ENCODE measurements around the gene ST7L. TPM values are rescaled to one million over a fixed set of nuclear protein-coding genes. Genes with fewer than 3 reads are reported as not detected.

ST7L gene
- total and polyA plus RNA-seq, 10 of the 15 experiments (the other 5 are each of a cell fraction or from before 2014, with no cell fraction given) = 3.6 to 13.7 (median 8.9) TPM

DNA sequence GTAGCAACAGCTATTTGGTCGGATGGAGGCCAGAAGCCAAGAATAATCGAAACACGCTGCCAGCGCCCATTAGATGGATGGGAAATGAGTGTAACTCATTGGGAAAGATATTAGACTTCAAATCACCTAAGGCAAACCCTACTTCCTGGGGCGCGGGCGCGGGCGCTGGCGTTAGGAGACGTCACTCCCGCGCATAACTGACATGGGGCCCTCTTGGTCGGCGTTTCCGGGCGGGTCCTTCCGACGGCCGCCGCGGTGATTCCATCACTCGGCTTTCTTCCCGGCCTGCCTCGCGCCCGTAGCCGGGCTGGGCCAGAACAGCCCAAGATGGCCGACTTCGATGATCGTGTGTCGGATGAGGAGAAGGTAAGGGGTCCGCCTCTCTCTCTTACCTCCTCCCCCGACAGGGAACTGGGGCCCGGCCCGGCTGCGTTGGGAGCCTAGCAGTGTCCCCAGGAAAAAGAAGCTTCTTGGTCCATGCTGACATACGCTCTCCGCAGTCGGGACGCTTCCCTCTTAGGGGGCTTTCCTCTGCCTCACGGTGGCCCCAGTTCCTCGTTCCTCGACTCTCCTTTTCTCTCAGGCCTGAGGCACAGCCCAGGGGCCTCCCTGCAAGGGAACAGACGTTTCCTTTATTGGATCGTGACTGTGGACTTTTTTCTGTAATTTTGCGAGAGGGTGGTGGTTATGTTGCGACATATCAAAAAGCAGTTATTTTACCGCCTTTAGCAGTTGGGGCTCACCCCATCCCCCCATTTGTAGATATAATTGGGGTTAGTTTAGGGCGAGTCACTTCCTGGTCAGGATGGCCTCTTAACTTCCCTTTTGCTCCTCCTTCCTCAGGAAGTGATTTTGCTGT, 806 bp upstream of the ST7L start, which contains the start of gene CAPZA1 (continued):
- peak; percentile 83 for TF ChIP-seq POLR2AphosphoS2 (IDR thresholded peaks at IDR 0.05; ENCODE audit: low read depth, low read length)
- TF ChIP-seq, protein P1, sequence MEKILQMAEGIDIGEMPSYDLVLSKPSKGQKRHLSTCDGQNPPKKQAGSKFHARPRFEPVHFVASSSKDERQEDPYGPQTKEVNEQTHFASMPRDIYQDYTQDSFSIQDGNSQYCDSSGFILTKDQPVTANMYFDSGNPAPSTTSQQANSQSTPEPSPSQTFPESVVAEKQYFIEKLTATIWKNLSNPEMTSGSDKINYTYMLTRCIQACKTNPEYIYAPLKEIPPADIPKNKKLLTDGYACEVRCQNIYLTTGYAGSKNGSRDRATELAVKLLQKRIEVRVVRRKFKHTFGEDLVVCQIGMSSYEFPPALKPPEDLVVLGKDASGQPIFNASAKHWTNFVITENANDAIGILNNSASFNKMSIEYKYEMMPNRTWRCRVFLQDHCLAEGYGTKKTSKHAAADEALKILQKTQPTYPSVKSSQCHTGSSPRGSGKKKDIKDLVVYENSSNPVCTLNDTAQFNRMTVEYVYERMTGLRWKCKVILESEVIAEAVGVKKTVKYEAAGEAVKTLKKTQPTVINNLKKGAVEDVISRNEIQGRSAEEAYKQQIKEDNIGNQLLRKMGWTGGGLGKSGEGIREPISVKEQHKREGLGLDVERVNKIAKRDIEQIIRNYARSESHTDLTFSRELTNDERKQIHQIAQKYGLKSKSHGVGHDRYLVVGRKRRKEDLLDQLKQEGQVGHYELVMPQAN (conservative IDR thresholded peaks at IDR 0.05) = peak; percentile 43
- TF ChIP-seq POU2F2 (IDR thresholded peaks at IDR 0.05; ENCODE audit: borderline replicate concordance, low read depth, low read length) = peak; percentile 60; the same call in 1 of the 3 replicates
- TF ChIP-seq JUNB (IDR thresholded peaks at IDR 0.05) = no peak
- TF ChIP-seq FOXM1 (IDR thresholded peaks at IDR 0.05; ENCODE audit: low read depth, low read length) = no peak; the same call in 1 of the 2 replicates
- TF ChIP-seq SIN3A (IDR thresholded peaks at IDR 0.05; ENCODE audit: low read depth, low read length) = no peak; the same call in none of the 2 replicates
- TF ChIP-seq NFYA (IDR thresholded peaks at IDR 0.05; ENCODE audit: borderline replicate concordance, low read depth, low read length) = no peak
- TF ChIP-seq, protein P2, sequence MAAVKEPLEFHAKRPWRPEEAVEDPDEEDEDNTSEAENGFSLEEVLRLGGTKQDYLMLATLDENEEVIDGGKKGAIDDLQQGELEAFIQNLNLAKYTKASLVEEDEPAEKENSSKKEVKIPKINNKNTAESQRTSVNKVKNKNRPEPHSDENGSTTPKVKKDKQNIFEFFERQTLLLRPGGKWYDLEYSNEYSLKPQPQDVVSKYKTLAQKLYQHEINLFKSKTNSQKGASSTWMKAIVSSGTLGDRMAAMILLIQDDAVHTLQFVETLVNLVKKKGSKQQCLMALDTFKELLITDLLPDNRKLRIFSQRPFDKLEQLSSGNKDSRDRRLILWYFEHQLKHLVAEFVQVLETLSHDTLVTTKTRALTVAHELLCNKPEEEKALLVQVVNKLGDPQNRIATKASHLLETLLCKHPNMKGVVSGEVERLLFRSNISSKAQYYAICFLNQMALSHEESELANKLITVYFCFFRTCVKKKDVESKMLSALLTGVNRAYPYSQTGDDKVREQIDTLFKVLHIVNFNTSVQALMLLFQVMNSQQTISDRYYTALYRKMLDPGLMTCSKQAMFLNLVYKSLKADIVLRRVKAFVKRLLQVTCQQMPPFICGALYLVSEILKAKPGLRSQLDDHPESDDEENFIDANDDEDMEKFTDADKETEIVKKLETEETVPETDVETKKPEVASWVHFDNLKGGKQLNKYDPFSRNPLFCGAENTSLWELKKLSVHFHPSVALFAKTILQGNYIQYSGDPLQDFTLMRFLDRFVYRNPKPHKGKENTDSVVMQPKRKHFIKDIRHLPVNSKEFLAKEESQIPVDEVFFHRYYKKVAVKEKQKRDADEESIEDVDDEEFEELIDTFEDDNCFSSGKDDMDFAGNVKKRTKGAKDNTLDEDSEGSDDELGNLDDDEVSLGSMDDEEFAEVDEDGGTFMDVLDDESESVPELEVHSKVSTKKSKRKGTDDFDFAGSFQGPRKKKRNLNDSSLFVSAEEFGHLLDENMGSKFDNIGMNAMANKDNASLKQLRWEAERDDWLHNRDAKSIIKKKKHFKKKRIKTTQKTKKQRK (IDR thresholded peaks at IDR 0.05; ENCODE audit: low read depth, low read length) = no peak
- TF ChIP-seq, protein P3, sequence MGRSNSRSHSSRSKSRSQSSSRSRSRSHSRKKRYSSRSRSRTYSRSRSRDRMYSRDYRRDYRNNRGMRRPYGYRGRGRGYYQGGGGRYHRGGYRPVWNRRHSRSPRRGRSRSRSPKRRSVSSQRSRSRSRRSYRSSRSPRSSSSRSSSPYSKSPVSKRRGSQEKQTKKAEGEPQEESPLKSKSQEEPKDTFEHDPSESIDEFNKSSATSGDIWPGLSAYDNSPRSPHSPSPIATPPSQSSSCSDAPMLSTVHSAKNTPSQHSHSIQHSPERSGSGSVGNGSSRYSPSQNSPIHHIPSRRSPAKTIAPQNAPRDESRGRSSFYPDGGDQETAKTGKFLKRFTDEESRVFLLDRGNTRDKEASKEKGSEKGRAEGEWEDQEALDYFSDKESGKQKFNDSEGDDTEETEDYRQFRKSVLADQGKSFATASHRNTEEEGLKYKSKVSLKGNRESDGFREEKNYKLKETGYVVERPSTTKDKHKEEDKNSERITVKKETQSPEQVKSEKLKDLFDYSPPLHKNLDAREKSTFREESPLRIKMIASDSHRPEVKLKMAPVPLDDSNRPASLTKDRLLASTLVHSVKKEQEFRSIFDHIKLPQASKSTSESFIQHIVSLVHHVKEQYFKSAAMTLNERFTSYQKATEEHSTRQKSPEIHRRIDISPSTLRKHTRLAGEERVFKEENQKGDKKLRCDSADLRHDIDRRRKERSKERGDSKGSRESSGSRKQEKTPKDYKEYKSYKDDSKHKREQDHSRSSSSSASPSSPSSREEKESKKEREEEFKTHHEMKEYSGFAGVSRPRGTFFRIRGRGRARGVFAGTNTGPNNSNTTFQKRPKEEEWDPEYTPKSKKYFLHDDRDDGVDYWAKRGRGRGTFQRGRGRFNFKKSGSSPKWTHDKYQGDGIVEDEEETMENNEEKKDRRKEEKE (IDR thresholded peaks at IDR 0.05) = no peak
- TF ChIP-seq NR2C2 (IDR thresholded peaks at IDR 0.05; ENCODE audit: borderline replicate concordance, control insufficient read depth, insufficient read length, low read depth) = no peak
- peak; percentile 43 for TF ChIP-seq IKZF1 (conservative IDR thresholded peaks at IDR 0.05)
- TF ChIP-seq RUNX3 (IDR thresholded peaks at IDR 0.05; ENCODE audit: low read length) = peak; percentile 35; the same call in 1 of the 2 replicates
- peak; percentile 44; the same call in 1 of the 2 replicates for TF ChIP-seq LARP7 (IDR thresholded peaks at IDR 0.05)
- TF ChIP-seq SREBF1 (IDR thresholded peaks at IDR 0.05; ENCODE audit: low read length) = no peak
- TF ChIP-seq SMARCA5 (IDR thresholded peaks at IDR 0.05) = no peak
- TF ChIP-seq, protein P4, sequence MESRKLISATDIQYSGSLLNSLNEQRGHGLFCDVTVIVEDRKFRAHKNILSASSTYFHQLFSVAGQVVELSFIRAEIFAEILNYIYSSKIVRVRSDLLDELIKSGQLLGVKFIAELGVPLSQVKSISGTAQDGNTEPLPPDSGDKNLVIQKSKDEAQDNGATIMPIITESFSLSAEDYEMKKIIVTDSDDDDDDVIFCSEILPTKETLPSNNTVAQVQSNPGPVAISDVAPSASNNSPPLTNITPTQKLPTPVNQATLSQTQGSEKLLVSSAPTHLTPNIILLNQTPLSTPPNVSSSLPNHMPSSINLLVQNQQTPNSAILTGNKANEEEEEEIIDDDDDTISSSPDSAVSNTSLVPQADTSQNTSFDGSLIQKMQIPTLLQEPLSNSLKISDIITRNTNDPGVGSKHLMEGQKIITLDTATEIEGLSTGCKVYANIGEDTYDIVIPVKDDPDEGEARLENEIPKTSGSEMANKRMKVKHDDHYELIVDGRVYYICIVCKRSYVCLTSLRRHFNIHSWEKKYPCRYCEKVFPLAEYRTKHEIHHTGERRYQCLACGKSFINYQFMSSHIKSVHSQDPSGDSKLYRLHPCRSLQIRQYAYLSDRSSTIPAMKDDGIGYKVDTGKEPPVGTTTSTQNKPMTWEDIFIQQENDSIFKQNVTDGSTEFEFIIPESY (IDR thresholded peaks at IDR 0.05) = no peak
- peak; percentile 31 for TF ChIP-seq MEF2B (IDR thresholded peaks at IDR 0.05; ENCODE audit: partially characterized antibody, poor library complexity, severe bottlenecking)
- TF ChIP-seq NFIC (IDR thresholded peaks at IDR 0.05; ENCODE audit: low read depth, low read length) = peak; percentile 25; the same call in 1 of the 2 replicates
- no peak for TF ChIP-seq CBX3 (IDR thresholded peaks at IDR 0.05; ENCODE audit: borderline replicate concordance, low read depth)

Measured in GM12878 (cell line).